Panc1 (cell line): ENCODE results near the gene LDHB. TPM values are rescaled to one million over a fixed set of nuclear protein-coding genes. Genes with fewer than 3 reads are reported as not detected.
"Not testable (repeated sequence)": the region's sequence is repeated elsewhere in the genome, so short reads cannot be mapped to it uniquely, and the experiment has no call there.

Experiments used
- ATAC-seq: fragments of 200-7000 bp; cut with Tn5 transposase; 2 replicates; pipeline ENCODE4 v1.9.1; 2020; ENCODE audit warnings: mild to moderate bottlenecking, moderate library complexity
- BruUV-seq: library from RNA; stranded (reverse); fragments of 400-500 nt; replicated peaks from 2 replicates; lab custom pipeline; 2021; lab: Mats Ljungman, UMichigan
- CTCF ChIA-PET: fragments of 300-600 bp; sonication (Branson Sonifier 250); formaldehyde crosslinking; loops from one replicate; lab custom pipeline; 2022; ENCODE audit warnings: antibody characterized with exemption; lab: Charles Lee
- POLR2A ChIA-PET: fragments of 300-600 bp; sonication (Branson Sonifier 250); formaldehyde crosslinking; loops from one replicate; lab custom pipeline; 2022; ENCODE audit warnings: antibody characterized with exemption; lab: Charles Lee
- DNase-seq: peaks from one replicate; pipeline ENCODE4 v3.0.0-alpha.2; 2010; ENCODE audit warnings: low read depth, low spot score
- H3K27ac ChIP-seq: 2 replicates; pipeline ENCODE4 v1.5.1; 2011; ENCODE audit warnings: mild to moderate bottlenecking, low read length, inconsistent platforms
- H3K27me3 ChIP-seq: fragments of 200-500 bp; sonication (Bioruptor generic); 2 replicates; pipeline ENCODE4 v1.6.0; 2014; ENCODE audit warnings: low read length, inconsistent platforms; ENCODE audit not compliant: control insufficient read depth, insufficient read depth
- H3K36me3 ChIP-seq: fragments of 200-500 bp; sonication (Bioruptor generic); 2 replicates; pipeline ENCODE4 v1.5.1; 2014; ENCODE audit warnings: inconsistent platforms, mild to moderate bottlenecking, low read length, moderate library complexity; ENCODE audit not compliant: control insufficient read depth, insufficient read depth
- H3K4me1 ChIP-seq: 2 replicates; pipeline ENCODE4 v1.5.1; 2011; ENCODE audit warnings: inconsistent platforms, mild to moderate bottlenecking, low read length, moderate library complexity; ENCODE audit not compliant: control insufficient read depth, insufficient read depth
- H3K4me3 ChIP-seq, 2 experiments: 2 replicates each; pipeline ENCODE4 v1.5.1; 2011 to 2012; ENCODE audit warnings: low read depth in 2 of 2, low read length in 2 of 2, mild to moderate bottlenecking in 2 of 2, inconsistent platforms in 1 of 2, moderate library complexity in 1 of 2
- H3K9me3 ChIP-seq: fragments of 200-500 bp; sonication (Bioruptor generic); 2 replicates; pipeline ENCODE4 v1.5.1; 2014; ENCODE audit warnings: low read depth, mild to moderate bottlenecking, inconsistent platforms, low read length, moderate library complexity; ENCODE audit not compliant: control insufficient read depth, insufficient read depth
- POLR2AphosphoS5 ChIP-seq: IDR thresholded peaks from 2 replicates; pipeline ENCODE4 v1.6.1; 2012; ENCODE audit warnings: mild to moderate bottlenecking, low read depth, low read length, moderate library complexity
- REST ChIP-seq, 2 experiments: IDR thresholded peaks; 2 replicates each; pipeline ENCODE4 v1.6.1; 2011 to 2012; ENCODE audit warnings: low read depth in 2 of 2, control low read depth in 1 of 2, low read length in 1 of 2, mild to moderate bottlenecking in 1 of 2, moderate library complexity in 1 of 2; ENCODE audit not compliant: insufficient read depth in 1 of 2
- SIN3A ChIP-seq: IDR thresholded peaks from 2 replicates; pipeline ENCODE4 v1.6.1; 2012; ENCODE audit warnings: low read depth, mild to moderate bottlenecking, low read length, moderate library complexity, borderline replicate concordance; ENCODE audit not compliant: insufficient read depth
- TCF7L2 ChIP-seq: IDR thresholded peaks from 2 replicates; pipeline ENCODE4 v1.6.1; 2011; ENCODE audit warnings: mild to moderate bottlenecking, low read depth, low read length, inconsistent platforms
- in situ Hi-C: cut with HindIII; loops from 2 replicates; pipeline ENCODE4 v1.10.0; 2016; ENCODE audit warnings: low sequenced_read_pairs, low pct_unique_long_range_greater_than_20kb
- intact Hi-C: fragments of 100-400 bp; cut with micrococcal nuclease; formaldehyde crosslinking; loops from one replicate; pipeline ENCODE4 v1.10.0; 2022; ENCODE audit not compliant: unreplicated experiment
- total RNA-seq: library from RNA; stranded (reverse); gene quantifications from one replicate; pipeline ENCODE4 v1.2.1, GENCODE V29; 2021; ENCODE audit not compliant: unreplicated experiment
- TF ChIP-seq, protein P1 (sequence below): fragments of 450-650 bp; IDR thresholded peaks from 2 replicates; pipeline ENCODE4 v1.5.1; 2017; ENCODE audit warnings: mild to moderate bottlenecking

The LDHB gene
- total RNA-seq, 1 experiment from 2014 or later: 552 TPM

DNA sequence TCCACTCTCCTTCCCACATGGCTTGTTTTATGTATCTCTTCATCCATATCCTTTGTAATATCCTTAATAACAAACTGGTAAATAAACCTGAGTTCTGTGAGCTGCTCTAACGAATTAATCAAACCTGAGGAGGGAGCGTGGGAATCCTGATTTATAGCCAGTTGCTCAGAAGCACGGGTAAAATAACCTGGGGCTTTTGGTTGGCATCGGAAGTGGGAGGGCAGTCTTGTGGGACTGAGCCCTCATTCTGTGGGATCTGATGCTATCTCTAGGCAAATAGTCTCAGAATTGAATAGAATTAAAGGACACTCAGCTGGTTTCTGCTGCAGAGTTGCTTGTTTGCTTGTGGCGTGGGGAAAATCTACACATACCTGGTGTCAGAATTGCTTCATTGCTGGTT, 17.5 kb upstream of the LDHB start:
- intact Hi-C loops: no loop called here

DNA sequence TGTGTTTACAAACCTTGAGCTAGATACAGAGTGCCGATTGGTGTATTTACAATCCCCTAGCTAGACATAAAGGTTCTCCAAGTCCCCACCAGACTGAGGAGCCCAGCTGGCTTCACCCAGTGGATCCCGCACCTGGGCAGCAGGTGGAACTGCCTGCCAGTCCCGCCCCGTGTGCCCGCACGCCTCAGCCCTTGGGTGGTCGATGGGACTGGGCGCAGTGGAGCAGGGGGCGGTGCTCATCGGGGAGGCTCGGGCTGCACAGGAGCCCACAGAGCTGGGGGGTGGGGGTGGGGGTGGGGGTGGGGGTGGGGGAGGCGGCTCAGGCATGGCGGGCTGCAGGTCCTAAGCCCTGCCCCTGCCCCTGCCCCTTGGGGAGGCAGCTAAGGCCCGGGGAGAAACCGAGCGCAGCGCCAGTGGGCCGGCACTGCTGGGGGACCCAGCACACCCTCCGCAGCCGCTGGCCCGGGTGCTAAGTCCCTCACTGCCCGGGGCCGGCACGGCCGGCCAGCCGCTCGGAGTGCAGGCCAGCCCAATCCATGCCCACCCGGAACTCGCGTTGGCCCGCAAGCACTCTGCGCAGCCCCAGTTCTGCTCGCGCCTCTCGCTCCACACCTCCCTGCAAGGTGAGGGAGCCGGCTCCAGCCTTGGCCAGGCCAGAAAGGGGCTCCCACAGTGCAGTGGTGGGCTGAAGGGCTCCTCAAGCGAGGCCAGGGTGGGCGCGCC, 16.3 kb upstream of the LDHB start:
- POLR2A ChIA-PET, ATAC-seq, H3K4me3 ChIP-seq, H3K27me3 ChIP-seq, H3K36me3 ChIP-seq, BruUV-seq, H3K27ac ChIP-seq, DNase-seq, intact Hi-C loops, H3K9me3 ChIP-seq, H3K4me1 ChIP-seq, in situ Hi-C loops, CTCF ChIA-PET: not testable (repeated sequence)

More for the DNA sequence above, 17.5 kb upstream of the LDHB start:
- in situ Hi-C loops: no loop called here
- no peak for ATAC-seq
- no peak for DNase-seq
- Histone ChIP-seq H3K27ac (no peak overlapping the region), H3K27me3 (no peaks in the 10 kb centered on the region; the same call in 1 of the 2 replicates), H3K36me3 (no peaks in the 10 kb centered on the region), H3K9me3 (no peaks in the 10 kb centered on the region), H3K4me3 (no peak overlapping the region), H3K4me1 (no peaks in the 10 kb centered on the region)
- ChIA-PET CTCF (no interaction called here), POLR2A (no interaction called here)
- TF ChIP-seq POLR2AphosphoS5 (no peak), SIN3A (no peak), TCF7L2 (no peak), REST (IDR thresholded peaks at IDR 0.05; ENCODE audit: insufficient read depth in 1 of 2, low read depth in 2 of 2, low read length in 1 of 2) (no peak)
- TF ChIP-seq, protein P1, sequence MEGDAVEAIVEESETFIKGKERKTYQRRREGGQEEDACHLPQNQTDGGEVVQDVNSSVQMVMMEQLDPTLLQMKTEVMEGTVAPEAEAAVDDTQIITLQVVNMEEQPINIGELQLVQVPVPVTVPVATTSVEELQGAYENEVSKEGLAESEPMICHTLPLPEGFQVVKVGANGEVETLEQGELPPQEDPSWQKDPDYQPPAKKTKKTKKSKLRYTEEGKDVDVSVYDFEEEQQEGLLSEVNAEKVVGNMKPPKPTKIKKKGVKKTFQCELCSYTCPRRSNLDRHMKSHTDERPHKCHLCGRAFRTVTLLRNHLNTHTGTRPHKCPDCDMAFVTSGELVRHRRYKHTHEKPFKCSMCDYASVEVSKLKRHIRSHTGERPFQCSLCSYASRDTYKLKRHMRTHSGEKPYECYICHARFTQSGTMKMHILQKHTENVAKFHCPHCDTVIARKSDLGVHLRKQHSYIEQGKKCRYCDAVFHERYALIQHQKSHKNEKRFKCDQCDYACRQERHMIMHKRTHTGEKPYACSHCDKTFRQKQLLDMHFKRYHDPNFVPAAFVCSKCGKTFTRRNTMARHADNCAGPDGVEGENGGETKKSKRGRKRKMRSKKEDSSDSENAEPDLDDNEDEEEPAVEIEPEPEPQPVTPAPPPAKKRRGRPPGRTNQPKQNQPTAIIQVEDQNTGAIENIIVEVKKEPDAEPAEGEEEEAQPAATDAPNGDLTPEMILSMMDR: no peak
- no TSS peak for BruUV-seq

GRCh38 chr12:21672146-21672545, 14.5 kb upstream of the LDHB start:
- H3K9me3 ChIP-seq: no peaks in the 10 kb centered on the region
- H3K4me3 ChIP-seq: no peak overlapping the region
- ChIA-PET CTCF (no interaction called here), POLR2A (no interaction called here)
- no peak for DNase-seq
- ATAC-seq: no peak
- intact Hi-C loops: no loop called here
- no peaks in the 10 kb centered on the region; the same call in 1 of the 2 replicates for H3K36me3 ChIP-seq
- in situ Hi-C loops: no loop called here
- H3K27me3 ChIP-seq: peaks cover 2% of the 10 kb centered on the region; the same call in 1 of the 2 replicates
- TF ChIP-seq TCF7L2 (no peak), SIN3A (no peak), REST (IDR thresholded peaks at IDR 0.05; ENCODE audit: insufficient read depth in 1 of 2, low read depth in 2 of 2, low read length in 1 of 2) (no peak), POLR2AphosphoS5 (no peak)
- TF ChIP-seq, protein P1: no peak
- no peak overlapping the region for H3K27ac ChIP-seq
- H3K4me1 ChIP-seq: no peaks in the 10 kb centered on the region
- BruUV-seq: no TSS peak
